Prostate gland (tissue), 2 donors: ENCODE data around the gene PDLIM3. TPM values are rescaled to one million over a fixed set of nuclear protein-coding genes. Genes with fewer than 3 reads are reported as not detected.

Source experiments
- DNase-seq: peaks from one replicate; pipeline ENCODE4 v3.0.0-alpha.2; 2019; ENCODE audit warnings: low spot score
- H3K27ac ChIP-seq, 2 donors: fragments of 200-600 bp; sonication (generic); 2 replicates each; pipeline ENCODE4 v1.5.1; 2017 to 2019
- H3K27me3 ChIP-seq: fragments of 200-600 bp; sonication (generic); replicated peaks from 2 replicates; pipeline ENCODE4 v1.5.1; 2019; ENCODE audit not compliant: insufficient read depth
- H3K36me3 ChIP-seq, 2 donors: fragments of 200-600 bp; sonication (generic); 1 replicate in 1 of 2; 2 replicates in 1 of 2; pipeline versions ENCODE4 v1.5.1 to v1.8.1; 2017 to 2019
- H3K4me1 ChIP-seq: fragments of 200-600 bp; sonication (generic); replicated peaks from 2 replicates; pipeline ENCODE4 v1.5.1; 2019
- H3K4me3 ChIP-seq, 2 donors: fragments of 200-600 bp; sonication (generic); 2 replicates each; pipeline ENCODE4 v1.5.1; 2017 to 2019
- H3K9me3 ChIP-seq: fragments of 200-600 bp; sonication (generic); 2 replicates; pipeline ENCODE4 v1.5.1; 2017
- CTCF ChIP-seq, 4 experiments: fragments of 200-600 bp in 2 of 4; fragments of 450-650 bp in 2 of 4; sonication (generic) in 2 of 4; IDR thresholded peaks; 1 replicate in 3 of 4; 2 replicates in 1 of 4; pipeline ENCODE4 v1.5.1; 2016 to 2019; ENCODE audit warnings: antibody characterized with exemption in 4 of 4, mild to moderate bottlenecking in 2 of 4, moderate library complexity in 2 of 4
- POLR2A ChIP-seq: fragments of 450-650 bp; IDR thresholded peaks from one replicate; pipeline ENCODE4 v1.6.1; 2016; ENCODE audit warnings: antibody characterized with exemption, mild to moderate bottlenecking
- POLR2AphosphoS5 ChIP-seq: sonication (generic); formaldehyde crosslinking; IDR thresholded peaks from one replicate; pipeline ENCODE4 v1.6.1; 2017; ENCODE audit warnings: antibody characterized with exemption
- WGBS: methylation state at CpG from one replicate; pipeline ENCODE4 v1.1.5; 2018; 5-methylcytosine and 5-hydroxymethylcytosine counted together
- intact Hi-C: fragments of 100-400 bp; cut with DNase I; formaldehyde crosslinking; loops from one replicate; pipeline ENCODE4 v1.14.2; 2022
- total RNA-seq, 2 donors: library from RNA; depleted of rRNA; stranded (reverse); fragments of >200 nt; gene quantifications; one replicate each; pipeline ENCODE4 v1.1.0, GENCODE V29; 2016

Gene PDLIM3
- total RNA-seq, 2 donors from 2014 or later: 78.7 to 139 TPM

- intact Hi-C loops: loop anchor here (5.0 kb wide), 1 partner anchor 56 kb away; no protein-coding TSS in a partner anchor
- H3K4me3 ChIP-seq: no peak overlapping the region
- no peaks in the 10 kb centered on the region for H3K9me3 ChIP-seq
- 17% methylated on average over 4 of the region's 4 CpGs for WGBS
- no peak for DNase-seq
- H3K27me3 ChIP-seq: no peaks in the 10 kb centered on the region
- peak overlapping the region in 1 of 2 donors; percentile 88 for H3K27ac ChIP-seq
- H3K4me1 ChIP-seq: no peaks in the 10 kb centered on the region
- no peak for TF ChIP-seq POLR2A
- TF ChIP-seq POLR2AphosphoS5: peak; percentile 35
- TF ChIP-seq CTCF (IDR thresholded peaks at IDR 0.05): no peak
- H3K36me3 ChIP-seq: no peaks in the 10 kb centered on the region
Measured at GRCh38 chr4:185536411-185536709, 1.1 kb upstream of the PDLIM3 start.

GRCh38 chr4:185535612-185536410, 504 bp upstream of the PDLIM3 start:
- intact Hi-C loops: loop anchor here (5.0 kb wide), 1 partner anchor 56 kb away; no protein-coding TSS in a partner anchor
- 5% methylated on average over 30 of the region's 32 CpGs for WGBS
- Histone ChIP-seq H3K4me1 (no peaks in the 10 kb centered on the region), H3K9me3 (no peaks in the 10 kb centered on the region), H3K27ac (peak overlapping the region; percentile 81 to 88), H3K27me3 (no peaks in the 10 kb centered on the region), H3K4me3 (peak overlapping the region; percentile 57 to 80), H3K36me3 (no peaks in the 10 kb centered on the region)
- DNase-seq: peak; percentile 41
- no peak for TF ChIP-seq CTCF (IDR thresholded peaks at IDR 0.05)
- no peak for TF ChIP-seq POLR2A
- no peak for TF ChIP-seq POLR2AphosphoS5

- no peak for TF ChIP-seq CTCF (IDR thresholded peaks at IDR 0.05)
- no peak for TF ChIP-seq POLR2A
- TF ChIP-seq POLR2AphosphoS5: no peak
- Histone ChIP-seq H3K36me3 (no peaks in the 10 kb centered on the region), H3K27ac (peak overlapping the region; percentile 81 to 88), H3K9me3 (no peaks in the 10 kb centered on the region), H3K27me3 (no peaks in the 10 kb centered on the region), H3K4me1 (no peaks in the 10 kb centered on the region), H3K4me3 (peak overlapping the region; percentile 57 to 80)
- no peak for DNase-seq
- WGBS: 2% methylated on average over 10 of the region's 10 CpGs
- intact Hi-C loops: loop anchor here (5.0 kb wide), 1 partner anchor 33 kb away; no protein-coding TSS in a partner anchor
Measured at GRCh38 chr4:185534511-185534865, 819 bp downstream of the PDLIM3 start.

- DNase-seq: no peak
Measured at GRCh38 chr4:185532795-185533324, 2.4 kb downstream of the PDLIM3 start.

More at GRCh38 chr4:185532795-185533324, 2.4 kb downstream of the PDLIM3 start:
- no peaks in the 10 kb centered on the region for H3K4me1 ChIP-seq
- H3K4me3 ChIP-seq: no peak overlapping the region
- 76% methylated on average over 6 of the region's 6 CpGs for WGBS
- no peaks in the 10 kb centered on the region for H3K36me3 ChIP-seq
- no peaks in the 10 kb centered on the region for H3K9me3 ChIP-seq
- H3K27ac ChIP-seq: peak overlapping the region; percentile 19 to 48
- intact Hi-C loops: loop anchor here (5.0 kb wide), 1 partner anchor 34 kb away; no protein-coding TSS in a partner anchor
- no peak for TF ChIP-seq CTCF (IDR thresholded peaks at IDR 0.05)
- no peak for TF ChIP-seq POLR2A
- no peak for TF ChIP-seq POLR2AphosphoS5
- H3K27me3 ChIP-seq: no peaks in the 10 kb centered on the region
